K562 (cell line): Measurements from ENCODE around the gene PDIA5. TPM values are rescaled to one million over a fixed set of nuclear protein-coding genes. Genes with fewer than 3 reads are reported as not detected.

Source experiments
- ATAC-seq: fragments of 200-7000 bp; cut with Tn5 transposase; 3 replicates; pipeline ENCODE4 v1.9.1; 2020; ENCODE audit warnings: moderate library complexity
- BruUV-seq: library from RNA; stranded (reverse); fragments of 400-500 nt; replicated peaks from 2 replicates; lab custom pipeline; 2021; lab: Mats Ljungman, UMichigan
- CTCF ChIA-PET: fragments of 300-600 bp; formaldehyde crosslinking; extraction: SDS; loops from one replicate; lab custom pipeline; 2021; ENCODE audit warnings: low intra/inter-chr PET ratio; lab: Yijun Ruan, JAX
- POLR2A ChIA-PET: fragments of 300-600, 350-650 bp; sonication (Branson Sonifier 250); formaldehyde crosslinking; extraction: SDS; loops from one replicate; lab custom pipeline; 2021; ENCODE audit warnings: antibody characterized with exemption, inconsistent platforms; lab: Yijun Ruan, JAX
- DNase-seq, 4 experiments: peaks; one replicate each; pipeline versions ENCODE4 v3.0.0 to v3.0.0-alpha.2; 2011 to 2018; ENCODE audit warnings: low spot score in 3 of 4, mixed read lengths in 3 of 4; ENCODE audit errors: extremely low read depth in 1 of 4
- FAIRE-seq: peaks from 2 replicates; lab custom pipeline; 2011; peaks lifted over from hg19 to GRCh38; lab: Jason Lieb, UNC
- H2AFZ ChIP-seq: 2 replicates; pipeline ENCODE4 v1.6.0; 2011; ENCODE audit warnings: low read depth, low read length, control low read depth, inconsistent platforms
- H3K27ac ChIP-seq: fragments of 200-600 bp; 3 replicates; pipeline ENCODE4 v1.8.0; 2011; ENCODE audit warnings: low read depth, mild to moderate bottlenecking, control low read depth, inconsistent platforms, low read length, moderate library complexity, mixed read lengths; ENCODE audit errors: extremely low read depth
- H3K27me3 ChIP-seq, 2 experiments: fragments of 300-600 bp in 1 of 2; 2 replicates in 1 of 2; 3 replicates in 1 of 2; pipeline versions ENCODE4 v1.6.0 to v1.8.0; 2011; ENCODE audit warnings: inconsistent platforms in 2 of 2, low read length in 2 of 2, mild to moderate bottlenecking in 1 of 2, mixed read lengths in 1 of 2, moderate library complexity in 1 of 2; ENCODE audit not compliant: control insufficient read depth in 2 of 2, insufficient read depth in 2 of 2
- H3K36me3 ChIP-seq: fragments of 300-600 bp; 3 replicates; pipeline ENCODE4 v1.8.0; 2011; ENCODE audit warnings: mild to moderate bottlenecking, low read length, inconsistent platforms; ENCODE audit not compliant: control insufficient read depth, insufficient read depth
- H3K4me1 ChIP-seq, 2 experiments: fragments of 200-600 bp in 1 of 2; replicated peaks in 1 of 2; 2 replicates in 1 of 2; 3 replicates in 1 of 2; pipeline versions ENCODE4 v1.5.1 to v1.8.0; 2011; ENCODE audit warnings: inconsistent platforms in 2 of 2, low read length in 2 of 2, mild to moderate bottlenecking in 1 of 2, mixed read lengths in 1 of 2, moderate library complexity in 1 of 2; ENCODE audit not compliant: control insufficient read depth in 2 of 2, insufficient read depth in 2 of 2
- H3K4me2 ChIP-seq: 2 replicates; pipeline ENCODE4 v1.6.1; 2011; ENCODE audit warnings: low read length, control low read depth, inconsistent platforms, mixed read lengths; ENCODE audit not compliant: insufficient read depth
- H3K4me3 ChIP-seq: fragments of 200-600 bp; sonication (generic), shearing (Covaris generic); 2 replicates; pipeline ENCODE4 v1.5.1; 2016; ENCODE audit warnings: control low read depth, inconsistent platforms
- H3K79me2 ChIP-seq: fragments of 200-600 bp; 3 replicates; pipeline ENCODE4 v1.8.0; 2011; ENCODE audit warnings: low read length, inconsistent platforms; ENCODE audit not compliant: control insufficient read depth, insufficient read depth
- H3K9ac ChIP-seq, 2 experiments: 2 replicates each; pipeline versions ENCODE4 v1.6.0 to v1.6.1; 2011; ENCODE audit warnings: low read depth in 2 of 2, low read length in 2 of 2, control low read depth in 1 of 2, inconsistent platforms in 1 of 2, mild to moderate bottlenecking in 1 of 2, mixed read lengths in 1 of 2; ENCODE audit not compliant: insufficient read depth in 1 of 2
- H3K9me1 ChIP-seq: one replicate; pipeline ENCODE4 v1.6.0; 2011; ENCODE audit warnings: inconsistent platforms, mild to moderate bottlenecking, low read length, moderate library complexity; ENCODE audit not compliant: control insufficient read depth, insufficient read depth
- H3K9me3 ChIP-seq: replicated peaks from 2 replicates; pipeline ENCODE4 v1.5.1; 2011; ENCODE audit warnings: low read depth, low read length, inconsistent platforms; ENCODE audit not compliant: control insufficient read depth, insufficient read depth
- H4K20me1 ChIP-seq: replicated peaks from 2 replicates; pipeline ENCODE4 v1.6.1; 2011; ENCODE audit warnings: low read length, inconsistent platforms, mixed read lengths; ENCODE audit not compliant: control insufficient read depth, insufficient read depth
- BACH1 ChIP-seq: fragments of 200-800 bp; sonication (Bioruptor generic); IDR thresholded peaks from 2 replicates; pipeline ENCODE4 v1.6.1; 2016; ENCODE audit warnings: missing genetic modification characterization, missing compliant biosample characterization
- COPS2 ChIP-seq: fragments of 450-650 bp; conservative IDR thresholded peaks from 2 replicates; pipeline ENCODE4 v1.6.1; 2016; ENCODE audit warnings: mild to moderate bottlenecking, moderate library complexity
- NR2C2 ChIP-seq, 2 experiments: fragments of 200-800 bp in 1 of 2; sonication (Bioruptor generic) in 1 of 2; sonication (generic) in 1 of 2; formaldehyde crosslinking in 1 of 2; IDR thresholded peaks; 2 replicates each; pipeline versions ENCODE4 v1.6.1 to v1.8.0; 2016 to 2022; ENCODE audit warnings: mild to moderate bottlenecking in 1 of 2, missing compliant biosample characterization in 1 of 2, missing genetic modification characterization in 1 of 2, missing genetic modification reagents in 1 of 2
- PHTF2 ChIP-seq: fragments of 250-450 bp; sonication (Bioruptor Pico); IDR thresholded peaks from 2 replicates; pipeline ENCODE4 v1.5.0; 2021; ENCODE audit warnings: mild to moderate bottlenecking
- RHOXF2B ChIP-seq: fragments of 250-450 bp; sonication (Bioruptor Pico); conservative IDR thresholded peaks from 2 replicates; pipeline ENCODE4 v1.5.1; 2021
- SRSF3 ChIP-seq: fragments of 200-400 bp; formaldehyde crosslinking; IDR thresholded peaks from 2 replicates; pipeline ENCODE4 v1.6.1; 2016; ENCODE audit warnings: mild to moderate bottlenecking, low read length, moderate library complexity; ENCODE audit not compliant: insufficient read depth
- ZNF12 ChIP-seq: sonication (generic); formaldehyde crosslinking; IDR thresholded peaks from 2 replicates; pipeline ENCODE4 v1.4.0; 2020; ENCODE audit warnings: mild to moderate bottlenecking, missing genetic modification reagents
- WGBS: fragments of 100-300 bp; shearing (Covaris generic); methylation state at CpG from one replicate; pipeline ENCODE4 v1.1.6; 2016; ENCODE audit warnings: low coverage, mixed read lengths; ENCODE audit not compliant: insufficient coverage; ENCODE audit errors: missing lambda C conversion rate; 5-methylcytosine and 5-hydroxymethylcytosine counted together
- in situ Hi-C: fragments of 300-500 bp; cut with MboI; formaldehyde crosslinking; loops from 4 replicates; pipeline ENCODE4 v1.15.0; 2018; ENCODE audit warnings: inconsistent platforms, mixed read lengths
- intact Hi-C: fragments of 100-400 bp; cut with micrococcal nuclease; formaldehyde crosslinking; loops from 2 replicates; pipeline ENCODE4 v1.14.2; 2022
- polyA plus RNA-seq, 8 experiments: library from polyadenylated mRNA; depleted of rRNA in 4 of 8; stranded (reverse) in 5 of 8; unstranded in 3 of 8; fragments of >200 nt; fragmentation: Nextera tagmentation in 2 of 8; fragmentation: Illumina TruSeq in 1 of 8; extraction: Ambion mirVana in 2 of 8; extraction: Trizol in 1 of 8; gene quantifications; 2 replicates each; pipeline versions ENCODE4 v1.2.1 to v1.2.3, GENCODE V29; 2011 to 2014; ENCODE audit warnings: inconsistent platforms in 1 of 8, missing spikeins in 1 of 8
- total RNA-seq, 7 experiments: library from RNA; depleted of rRNA in 6 of 7; stranded (reverse); fragments of >200 nt in 6 of 7; fragmentation: Illumina TruSeq in 2 of 7; extraction: Trizol in 2 of 7; gene quantifications; 2 replicates each; pipeline versions ENCODE4 v1.2.1 to v1.2.3, GENCODE V29; 2011 to 2021; ENCODE audit warnings: low replicate concordance in 1 of 7
- TF ChIP-seq, protein P1 (sequence below): fragments of 250-450 bp; sonication (Bioruptor Pico); IDR thresholded peaks from 2 replicates; pipeline ENCODE4 v1.4.0; 2020; ENCODE audit warnings: mild to moderate bottlenecking, moderate library complexity
- TF ChIP-seq, protein P2 (sequence below): fragments of 250-450 bp; sonication (Bioruptor Pico); IDR thresholded peaks from 2 replicates; pipeline ENCODE4 v1.4.0; 2020
- TF ChIP-seq, protein P3 (sequence below): fragments of 250-450 bp; sonication (Bioruptor Pico); IDR thresholded peaks from 2 replicates; pipeline ENCODE4 v1.8.0; 2021; ENCODE audit warnings: moderate library complexity, mild to moderate bottlenecking, inconsistent platforms
- TF ChIP-seq, protein P4 (sequence below): IDR thresholded peaks from 2 replicates; pipeline ENCODE4 v1.6.1; 2011; ENCODE audit not compliant: insufficient read length; ENCODE audit errors: extremely low read depth
- TF ChIP-seq, protein P5 (sequence below): fragments of 250-450 bp; sonication (Bioruptor Pico); IDR thresholded peaks from 2 replicates; pipeline ENCODE4 v1.8.0; 2022; ENCODE audit warnings: moderate library complexity, mild to moderate bottlenecking, inconsistent platforms

The PDIA5 gene
- total and polyA plus RNA-seq, 9 of the 15 experiments (the other 6 are each of a cell fraction or from before 2014, with no cell fraction given), result 3.4 to 31.8 (median 19.6) TPM

DNA sequence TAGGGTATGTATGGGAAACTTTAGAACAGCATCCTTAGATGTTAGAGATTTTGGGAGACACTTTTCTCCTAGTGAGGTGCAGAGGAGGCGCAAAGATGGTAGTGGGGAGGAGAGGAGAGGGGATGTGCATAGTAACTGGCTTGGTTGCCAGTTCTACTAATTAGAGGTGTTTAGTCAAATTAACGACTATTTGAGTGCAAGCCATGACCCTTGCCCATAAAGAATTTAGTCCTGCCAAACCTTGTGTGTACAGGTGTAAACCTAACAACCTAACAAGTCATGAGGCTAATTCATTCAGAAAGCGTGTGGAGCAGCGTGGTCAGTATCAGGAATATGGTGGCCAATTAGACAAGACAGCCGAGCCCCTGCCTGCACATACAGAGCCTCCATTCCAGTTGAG is 72.7 kb downstream of the PDIA5 start (continued):
- TF ChIP-seq NR2C2 (CRISPR knock-in tag; IDR thresholded peaks at IDR 0.05), result no peak
- no peak for TF ChIP-seq NR2C2 (tag; IDR thresholded peaks at IDR 0.05)
- no peak for TF ChIP-seq RHOXF2B (CRISPR knock-in tag)
- no peak for TF ChIP-seq SRSF3
- TF ChIP-seq, protein P1, sequence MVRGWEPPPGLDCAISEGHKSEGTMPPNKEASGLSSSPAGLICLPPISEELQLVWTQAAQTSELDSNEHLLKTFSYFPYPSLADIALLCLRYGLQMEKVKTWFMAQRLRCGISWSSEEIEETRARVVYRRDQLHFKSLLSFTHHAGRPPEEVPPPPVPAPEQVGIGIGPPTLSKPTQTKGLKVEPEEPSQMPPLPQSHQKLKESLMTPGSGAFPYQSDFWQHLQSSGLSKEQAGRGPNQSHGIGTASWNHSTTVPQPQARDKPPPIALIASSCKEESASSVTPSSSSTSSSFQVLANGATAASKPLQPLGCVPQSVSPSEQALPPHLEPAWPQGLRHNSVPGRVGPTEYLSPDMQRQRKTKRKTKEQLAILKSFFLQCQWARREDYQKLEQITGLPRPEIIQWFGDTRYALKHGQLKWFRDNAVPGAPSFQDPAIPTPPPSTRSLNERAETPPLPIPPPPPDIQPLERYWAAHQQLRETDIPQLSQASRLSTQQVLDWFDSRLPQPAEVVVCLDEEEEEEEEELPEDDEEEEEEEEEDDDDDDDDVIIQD (CRISPR knock-in tag), result no peak

DNA sequence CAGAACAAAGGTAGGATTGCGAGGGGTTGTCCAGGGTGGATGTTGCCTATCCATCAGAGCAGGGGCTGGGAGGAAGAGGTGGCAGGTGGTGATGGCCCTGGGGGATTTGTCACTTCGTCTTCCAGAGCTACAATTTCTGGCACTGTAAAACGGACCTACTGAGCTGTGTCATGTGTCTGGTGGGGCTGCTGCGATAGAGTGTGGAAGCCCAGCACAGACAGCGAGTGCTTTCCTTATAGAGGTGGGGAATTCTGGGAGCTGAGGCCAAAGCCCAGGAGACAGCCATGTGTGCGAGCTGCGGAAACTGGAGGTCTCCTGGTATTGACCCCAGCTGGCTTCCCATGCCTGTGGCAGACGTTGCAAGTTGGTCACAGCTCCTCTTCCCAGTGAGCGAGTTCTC is 73.7 kb downstream of the PDIA5 start:
- 88% methylated on average over 2 of the region's 9 CpGs for WGBS
- Histone ChIP-seq H2AFZ (no peak overlapping the region), H3K4me1 (no peaks in the 10 kb centered on the region), H3K9me1 (no peaks in the 10 kb centered on the region), H3K4me3 (no peak overlapping the region), H3K79me2 (no peaks in the 10 kb centered on the region), H3K9me3 (no peaks in the 10 kb centered on the region), H3K36me3 (peaks cover 57% of the 10 kb centered on the region), H3K27ac (no peak overlapping the region), H4K20me1 (no peaks in the 10 kb centered on the region), H3K4me2 (no peak overlapping the region), H3K27me3 (no peaks in the 10 kb centered on the region), H3K9ac (no peak overlapping the region)
- intact Hi-C loops (no loop called here), in situ Hi-C loops (no loop called here)
- BruUV-seq, result no TSS peak
- DNase-seq (no peak), FAIRE-seq (no peak), ATAC-seq (no peak)
- POLR2A ChIA-PET, result interaction anchor here (0.7 kb wide), 1 partner anchor 206 kb away, joined by 4 read pairs; no protein-coding TSS in a partner anchor
- CTCF ChIA-PET, result no interaction called here
- TF ChIP-seq, protein P2, sequence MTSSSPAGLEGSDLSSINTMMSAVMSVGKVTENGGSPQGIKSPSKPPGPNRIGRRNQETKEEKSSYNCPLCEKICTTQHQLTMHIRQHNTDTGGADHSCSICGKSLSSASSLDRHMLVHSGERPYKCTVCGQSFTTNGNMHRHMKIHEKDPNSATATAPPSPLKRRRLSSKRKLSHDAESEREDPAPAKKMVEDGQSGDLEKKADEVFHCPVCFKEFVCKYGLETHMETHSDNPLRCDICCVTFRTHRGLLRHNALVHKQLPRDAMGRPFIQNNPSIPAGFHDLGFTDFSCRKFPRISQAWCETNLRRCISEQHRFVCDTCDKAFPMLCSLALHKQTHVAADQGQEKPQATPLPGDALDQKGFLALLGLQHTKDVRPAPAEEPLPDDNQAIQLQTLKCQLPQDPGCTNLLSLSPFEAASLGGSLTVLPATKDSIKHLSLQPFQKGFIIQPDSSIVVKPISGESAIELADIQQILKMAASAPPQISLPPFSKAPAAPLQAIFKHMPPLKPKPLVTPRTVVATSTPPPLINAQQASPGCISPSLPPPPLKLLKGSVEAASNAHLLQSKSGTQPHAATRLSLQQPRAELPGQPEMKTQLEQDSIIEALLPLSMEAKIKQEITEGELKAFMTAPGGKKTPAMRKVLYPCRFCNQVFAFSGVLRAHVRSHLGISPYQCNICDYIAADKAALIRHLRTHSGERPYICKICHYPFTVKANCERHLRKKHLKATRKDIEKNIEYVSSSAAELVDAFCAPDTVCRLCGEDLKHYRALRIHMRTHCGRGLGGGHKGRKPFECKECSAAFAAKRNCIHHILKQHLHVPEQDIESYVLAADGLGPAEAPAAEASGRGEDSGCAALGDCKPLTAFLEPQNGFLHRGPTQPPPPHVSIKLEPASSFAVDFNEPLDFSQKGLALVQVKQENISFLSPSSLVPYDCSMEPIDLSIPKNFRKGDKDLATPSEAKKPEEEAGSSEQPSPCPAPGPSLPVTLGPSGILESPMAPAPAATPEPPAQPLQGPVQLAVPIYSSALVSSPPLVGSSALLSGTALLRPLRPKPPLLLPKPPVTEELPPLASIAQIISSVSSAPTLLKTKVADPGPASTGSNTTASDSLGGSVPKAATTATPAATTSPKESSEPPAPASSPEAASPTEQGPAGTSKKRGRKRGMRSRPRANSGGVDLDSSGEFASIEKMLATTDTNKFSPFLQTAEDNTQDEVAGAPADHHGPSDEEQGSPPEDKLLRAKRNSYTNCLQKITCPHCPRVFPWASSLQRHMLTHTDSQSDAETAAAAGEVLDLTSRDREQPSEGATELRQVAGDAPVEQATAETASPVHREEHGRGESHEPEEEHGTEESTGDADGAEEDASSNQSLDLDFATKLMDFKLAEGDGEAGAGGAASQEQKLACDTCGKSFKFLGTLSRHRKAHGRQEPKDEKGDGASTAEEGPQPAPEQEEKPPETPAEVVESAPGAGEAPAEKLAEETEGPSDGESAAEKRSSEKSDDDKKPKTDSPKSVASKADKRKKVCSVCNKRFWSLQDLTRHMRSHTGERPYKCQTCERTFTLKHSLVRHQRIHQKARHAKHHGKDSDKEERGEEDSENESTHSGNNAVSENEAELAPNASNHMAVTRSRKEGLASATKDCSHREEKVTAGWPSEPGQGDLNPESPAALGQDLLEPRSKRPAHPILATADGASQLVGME, result no peak
- TF ChIP-seq, protein P3, sequence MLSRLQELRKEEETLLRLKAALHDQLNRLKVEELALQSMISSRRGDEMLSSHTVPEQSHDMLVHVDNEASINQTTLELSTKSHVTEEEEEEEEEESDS (CRISPR knock-in tag), result no peak
- TF ChIP-seq BACH1 (tag) (no peak), PHTF2 (CRISPR knock-in tag) (no peak), COPS2 (no peak), ZNF12 (no peak)
- TF ChIP-seq, protein P4, sequence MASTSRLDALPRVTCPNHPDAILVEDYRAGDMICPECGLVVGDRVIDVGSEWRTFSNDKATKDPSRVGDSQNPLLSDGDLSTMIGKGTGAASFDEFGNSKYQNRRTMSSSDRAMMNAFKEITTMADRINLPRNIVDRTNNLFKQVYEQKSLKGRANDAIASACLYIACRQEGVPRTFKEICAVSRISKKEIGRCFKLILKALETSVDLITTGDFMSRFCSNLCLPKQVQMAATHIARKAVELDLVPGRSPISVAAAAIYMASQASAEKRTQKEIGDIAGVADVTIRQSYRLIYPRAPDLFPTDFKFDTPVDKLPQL, result no peak
- TF ChIP-seq, protein P5, sequence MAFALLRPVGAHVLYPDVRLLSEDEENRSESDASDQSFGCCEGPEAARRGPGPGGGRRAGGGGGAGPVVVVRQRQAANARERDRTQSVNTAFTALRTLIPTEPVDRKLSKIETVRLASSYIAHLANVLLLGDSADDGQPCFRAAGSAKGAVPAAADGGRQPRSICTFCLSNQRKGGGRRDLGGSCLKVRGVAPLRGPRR (CRISPR knock-in tag), result no peak
